SK-N-SH (cell line): Measurements from ENCODE around the gene THAP7. TPM values are rescaled to one million over a fixed set of nuclear protein-coding genes. Genes with fewer than 3 reads are reported as not detected.

Experiments
- CTCF ChIA-PET: fragments of 300-600, 350-600 bp; formaldehyde crosslinking; extraction: SDS; loops from one replicate; lab custom pipeline; 2021; lab: Yijun Ruan, JAX
- POLR2A ChIA-PET: fragments of 350-600 bp; sonication (Branson Sonifier 250); formaldehyde crosslinking; extraction: SDS; loops from one replicate; lab custom pipeline; 2020; ENCODE audit warnings: antibody characterized with exemption, inconsistent platforms; lab: Yijun Ruan, JAX
- DNase-seq: peaks from one replicate; pipeline ENCODE4 v3.0.0; 2012
- H2AFZ ChIP-seq: fragments of 200-600 bp; sonication (generic); 2 replicates; pipeline ENCODE4 v1.8.1; 2016; ENCODE audit warnings: antibody characterized with exemption, mild to moderate bottlenecking, low read depth
- H3F3A ChIP-seq: fragments of 200-600 bp; sonication (generic); replicated peaks from 2 replicates; pipeline ENCODE3; 2016; ENCODE audit warnings: antibody characterized with exemption, mild to moderate bottlenecking; ENCODE audit not compliant: insufficient read depth
- H3K27ac ChIP-seq, 2 experiments: fragments of 200-500 bp in 1 of 2; fragments of 200-600 bp in 1 of 2; sonication (Bioruptor generic) in 1 of 2; sonication (generic), shearing (Covaris generic) in 1 of 2; 2 replicates each; pipeline versions ENCODE4 v1.5.1 to v1.6.1; 2014 to 2016; ENCODE audit warnings: low read depth in 2 of 2, inconsistent platforms in 1 of 2, low read length in 1 of 2, mild to moderate bottlenecking in 1 of 2, mixed read lengths in 1 of 2
- H3K27me3 ChIP-seq: fragments of 200-600 bp; sonication (generic), shearing (Covaris generic); 2 replicates; pipeline ENCODE4 v1.6.1; 2016; ENCODE audit warnings: mixed run types; ENCODE audit not compliant: insufficient read depth
- H3K36me3 ChIP-seq, 2 experiments: fragments of 200-500 bp in 1 of 2; fragments of 200-600 bp in 1 of 2; sonication (Bioruptor generic) in 1 of 2; sonication (generic) in 1 of 2; replicated peaks in 1 of 2; 2 replicates each; pipeline versions ENCODE3 to v1.5.1; 2014 to 2016; ENCODE audit warnings: low read length in 1 of 2, mild to moderate bottlenecking in 1 of 2; ENCODE audit not compliant: insufficient read depth in 2 of 2, control insufficient read depth in 1 of 2
- H3K4me1 ChIP-seq, 2 experiments: fragments of 200-500 bp in 1 of 2; fragments of 200-600 bp in 1 of 2; sonication (Bioruptor generic) in 1 of 2; sonication (generic), shearing (Covaris generic) in 1 of 2; 2 replicates each; pipeline versions ENCODE4 v1.5.1 to v1.6.1; 2014 to 2016; ENCODE audit warnings: low read depth in 1 of 2, low read length in 1 of 2, mixed run types in 1 of 2; ENCODE audit not compliant: insufficient read depth in 2 of 2, control insufficient read depth in 1 of 2
- H3K4me2 ChIP-seq: fragments of 200-600 bp; sonication (generic), shearing (Covaris generic); 2 replicates; pipeline ENCODE4 v1.6.1; 2017; ENCODE audit warnings: mixed run types
- H3K4me3 ChIP-seq, 2 experiments: fragments of 200-500 bp in 1 of 2; fragments of 200-600 bp in 1 of 2; sonication (Bioruptor generic) in 1 of 2; sonication (generic), shearing (Covaris generic) in 1 of 2; 2 replicates each; pipeline versions ENCODE4 v1.5.1 to v1.8.1; 2014 to 2016; ENCODE audit warnings: low read depth in 2 of 2, inconsistent platforms in 1 of 2, low read length in 1 of 2, mild to moderate bottlenecking in 1 of 2, mixed read lengths in 1 of 2, moderate library complexity in 1 of 2
- H3K79me2 ChIP-seq: fragments of 200-600 bp; sonication (generic); 2 replicates; pipeline ENCODE4 v1.8.1; 2017; ENCODE audit warnings: mild to moderate bottlenecking; ENCODE audit not compliant: insufficient read depth
- H3K9ac ChIP-seq: fragments of 200-600 bp; sonication (generic); 2 replicates; pipeline ENCODE4 v1.6.1; 2017; ENCODE audit warnings: mixed run types
- H3K9me2 ChIP-seq: fragments of 200-600 bp; sonication (generic); 2 replicates; pipeline ENCODE4 v1.6.1; 2017; ENCODE audit warnings: mixed run types
- H3K9me3 ChIP-seq: fragments of 200-600 bp; sonication (generic); 2 replicates; pipeline ENCODE4 v1.6.1; 2017; ENCODE audit warnings: mixed run types, mild to moderate bottlenecking, moderate library complexity
- H4K20me1 ChIP-seq: fragments of 200-600 bp; sonication (generic); 2 replicates; pipeline ENCODE4 v1.6.1; 2017; ENCODE audit warnings: mild to moderate bottlenecking, mixed run types; ENCODE audit not compliant: insufficient read depth
- FOSL2 ChIP-seq: IDR thresholded peaks from 2 replicates; pipeline ENCODE4 v1.4.0; 2012; ENCODE audit warnings: low read depth, mild to moderate bottlenecking, moderate library complexity, borderline replicate concordance
- GABPA ChIP-seq: IDR thresholded peaks from 2 replicates; pipeline ENCODE4 v1.4.0; 2012; ENCODE audit warnings: low read depth, mild to moderate bottlenecking
- GATA2 ChIP-seq: sonication (generic); formaldehyde crosslinking; IDR thresholded peaks from 2 replicates; pipeline ENCODE4 v1.5.0; 2020; ENCODE audit warnings: mild to moderate bottlenecking, missing genetic modification reagents
- MAX ChIP-seq: IDR thresholded peaks from 2 replicates; pipeline ENCODE4 v1.4.0; 2012; ENCODE audit warnings: low read depth
- MEF2A ChIP-seq: IDR thresholded peaks from 2 replicates; pipeline ENCODE4 v1.4.0; 2012; ENCODE audit warnings: low read depth, borderline replicate concordance
- MXI1 ChIP-seq: IDR thresholded peaks from 2 replicates; pipeline ENCODE4 v1.6.1; 2012; ENCODE audit warnings: mild to moderate bottlenecking, low read depth, low read length, improper control_type of control experiment
- PBX3 ChIP-seq: IDR thresholded peaks from 2 replicates; pipeline ENCODE4; 2012
- RAD21 ChIP-seq: IDR thresholded peaks from 2 replicates; pipeline ENCODE4 v1.6.1; 2012; ENCODE audit warnings: mild to moderate bottlenecking, low read length
- RCOR1 ChIP-seq: fragments of 150-350 bp; IDR thresholded peaks from 2 replicates; pipeline ENCODE4 v1.6.1; 2017; ENCODE audit warnings: antibody characterized with exemption, low read length
- SMC3 ChIP-seq: IDR thresholded peaks from 2 replicates; pipeline ENCODE4 v1.6.1; 2012; ENCODE audit warnings: low read depth, low read length, improper control_type of control experiment
- TAF1 ChIP-seq: IDR thresholded peaks from 2 replicates; pipeline ENCODE4 v1.6.1; 2012; ENCODE audit warnings: low read depth, mild to moderate bottlenecking, low read length, moderate library complexity, borderline replicate concordance
- ZBTB33 ChIP-seq: IDR thresholded peaks from 2 replicates; pipeline ENCODE4 v1.4.0; 2012; ENCODE audit warnings: low read depth, borderline replicate concordance
- WGBS: methylation state at CpG from one replicate; pipeline ENCODE4 v1.1.6; 2017; ENCODE audit warnings: low lambda C conversion rate; 5-methylcytosine and 5-hydroxymethylcytosine counted together
- polyA plus RNA-seq, 3 experiments: library from polyadenylated mRNA; depleted of rRNA; stranded (reverse); fragments of >200 nt; gene quantifications; 2 replicates each; pipeline ENCODE4 v1.2.3, GENCODE V29; 2012
- TF ChIP-seq, protein P1 (sequence below): fragments of 150-350 bp; IDR thresholded peaks from 2 replicates; pipeline ENCODE4 v1.6.1; 2017; ENCODE audit warnings: antibody characterized with exemption, low read length, low read depth, borderline replicate concordance
- TF ChIP-seq, protein P2 (sequence below): fragments of 200-600 bp; sonication (generic); IDR thresholded peaks from 2 replicates; pipeline ENCODE4 v1.6.1; 2017; ENCODE audit warnings: antibody characterized with exemption, mild to moderate bottlenecking, moderate library complexity

THAP7 gene
- polyA plus RNA-seq, 1 of the 3 experiments (the other 2 are of a cell fraction), result 32.0 TPM

DNA sequence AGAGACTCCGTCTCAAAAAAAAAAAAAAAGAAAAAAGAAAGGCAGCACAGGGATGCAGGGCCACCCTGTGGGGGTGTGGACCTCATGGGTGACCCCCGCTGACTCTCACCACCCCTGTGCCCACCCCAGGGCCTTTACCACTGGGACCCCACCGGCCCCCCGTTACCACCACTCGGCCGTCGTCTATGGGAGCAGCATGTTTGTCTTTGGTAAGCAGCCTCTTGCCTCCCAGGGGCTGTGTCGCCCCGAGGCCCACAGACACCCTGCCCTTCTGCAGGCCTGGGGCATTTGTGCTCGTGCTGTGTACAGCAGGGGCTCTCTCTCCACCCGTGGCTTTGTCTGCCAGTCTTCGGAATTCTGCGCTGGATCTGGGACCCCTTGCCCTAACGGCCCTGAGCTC is 14.5 kb downstream of the THAP7 start:
- Histone ChIP-seq H3K27ac (no peak overlapping the region), H2AFZ (no peak overlapping the region), H4K20me1 (no peaks in the 10 kb centered on the region), H3K36me3 (peaks cover 16 to 53% of the 10 kb centered on the region in 2 experiments), H3F3A (no peaks in the 10 kb centered on the region), H3K9ac (no peak overlapping the region)
- no peak for DNase-seq
- WGBS, result 85% methylated on average over 8 of the region's 14 CpGs
- TF ChIP-seq FOSL2 (no peak), MXI1 (no peak), PBX3 (no peak), RCOR1 (no peak), GATA2 (CRISPR knock-in tag) (no peak), TAF1 (no peak), MEF2A (no peak), ZBTB33 (no peak), GABPA (no peak)
- TF ChIP-seq, all 33 proteins: peak for 0
- Histone ChIP-seq H3K4me2 (no peak overlapping the region), H3K4me1 (peaks cover 6 to 13% of the 10 kb centered on the region in 2 experiments; a peak in 1 of 4 replicates), H3K9me2 (no peaks in the 10 kb centered on the region), H3K79me2 (peaks cover 23% of the 10 kb centered on the region), H3K4me3 (no peak overlapping the region), H3K27me3 (no peaks in the 10 kb centered on the region), H3K9me3 (no peaks in the 10 kb centered on the region)
- POLR2A ChIA-PET, result no interaction called here
- CTCF ChIA-PET, result no interaction called here

GRCh38 chr22:20986365-20986764 is 15.6 kb downstream of the THAP7 start:
- ChIA-PET CTCF (interaction anchor here (1.4 kb wide), 1 partner anchor 182 kb away, joined by 5 read pairs; no protein-coding TSS in a partner anchor), POLR2A (no interaction called here)
- Histone ChIP-seq H3K4me3 (no peak overlapping the region), H3K27me3 (no peaks in the 10 kb centered on the region), H3K9me3 (no peaks in the 10 kb centered on the region), H3K4me1 (peaks cover 6 to 15% of the 10 kb centered on the region in 2 experiments; a peak in 2 of 4 replicates), H3F3A (no peaks in the 10 kb centered on the region), H3K4me2 (no peak overlapping the region), H3K36me3 (peaks cover 16 to 42% of the 10 kb centered on the region in 2 experiments), H3K9me2 (no peaks in the 10 kb centered on the region), H3K79me2 (peaks cover 25% of the 10 kb centered on the region), H3K27ac (no peak overlapping the region), H3K9ac (no peak overlapping the region), H2AFZ (no peak overlapping the region), H4K20me1 (no peaks in the 10 kb centered on the region)
- DNase-seq, result no peak
- WGBS, result 75% methylated on average over 1 of the region's 1 CpG
- no peak for TF ChIP-seq RAD21
- TF ChIP-seq, protein P1, sequence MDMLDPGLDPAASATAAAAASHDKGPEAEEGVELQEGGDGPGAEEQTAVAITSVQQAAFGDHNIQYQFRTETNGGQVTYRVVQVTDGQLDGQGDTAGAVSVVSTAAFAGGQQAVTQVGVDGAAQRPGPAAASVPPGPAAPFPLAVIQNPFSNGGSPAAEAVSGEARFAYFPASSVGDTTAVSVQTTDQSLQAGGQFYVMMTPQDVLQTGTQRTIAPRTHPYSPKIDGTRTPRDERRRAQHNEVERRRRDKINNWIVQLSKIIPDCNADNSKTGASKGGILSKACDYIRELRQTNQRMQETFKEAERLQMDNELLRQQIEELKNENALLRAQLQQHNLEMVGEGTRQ, result no peak
- TF ChIP-seq MEF2A, result no peak
- no peak for TF ChIP-seq SMC3
- no peak for TF ChIP-seq GATA2 (CRISPR knock-in tag)
- no peak for TF ChIP-seq GABPA
- TF ChIP-seq, protein P2, sequence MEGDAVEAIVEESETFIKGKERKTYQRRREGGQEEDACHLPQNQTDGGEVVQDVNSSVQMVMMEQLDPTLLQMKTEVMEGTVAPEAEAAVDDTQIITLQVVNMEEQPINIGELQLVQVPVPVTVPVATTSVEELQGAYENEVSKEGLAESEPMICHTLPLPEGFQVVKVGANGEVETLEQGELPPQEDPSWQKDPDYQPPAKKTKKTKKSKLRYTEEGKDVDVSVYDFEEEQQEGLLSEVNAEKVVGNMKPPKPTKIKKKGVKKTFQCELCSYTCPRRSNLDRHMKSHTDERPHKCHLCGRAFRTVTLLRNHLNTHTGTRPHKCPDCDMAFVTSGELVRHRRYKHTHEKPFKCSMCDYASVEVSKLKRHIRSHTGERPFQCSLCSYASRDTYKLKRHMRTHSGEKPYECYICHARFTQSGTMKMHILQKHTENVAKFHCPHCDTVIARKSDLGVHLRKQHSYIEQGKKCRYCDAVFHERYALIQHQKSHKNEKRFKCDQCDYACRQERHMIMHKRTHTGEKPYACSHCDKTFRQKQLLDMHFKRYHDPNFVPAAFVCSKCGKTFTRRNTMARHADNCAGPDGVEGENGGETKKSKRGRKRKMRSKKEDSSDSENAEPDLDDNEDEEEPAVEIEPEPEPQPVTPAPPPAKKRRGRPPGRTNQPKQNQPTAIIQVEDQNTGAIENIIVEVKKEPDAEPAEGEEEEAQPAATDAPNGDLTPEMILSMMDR, result no peak
- TF ChIP-seq ZBTB33, result no peak
- TF ChIP-seq MAX, result no peak
